IMR-90 (cell line): ENCODE results near the gene CDK15.

Experiments used
- FOS ChIP-seq: fragments of 150-350 bp; IDR thresholded peaks from 2 replicates; pipeline ENCODE4 v1.6.1; 2016; ENCODE audit warnings: low read depth, low read length
- MAFK ChIP-seq: IDR thresholded peaks from 2 replicates; pipeline ENCODE4 v1.6.1; 2012; ENCODE audit warnings: low read depth, low read length, improper control_type of control experiment
- POLR2A ChIP-seq: IDR thresholded peaks from 2 replicates; pipeline ENCODE4 v1.6.1; 2012; ENCODE audit warnings: mild to moderate bottlenecking, low read depth, low read length
- RFX5 ChIP-seq: IDR thresholded peaks from 2 replicates; pipeline ENCODE4 v1.8.0; 2012; ENCODE audit warnings: low read depth, mild to moderate bottlenecking, low read length, moderate library complexity
- TF ChIP-seq, protein P1 (sequence below): conservative IDR thresholded peaks from 2 replicates; pipeline ENCODE4 v1.5.1; 2012; ENCODE audit warnings: mild to moderate bottlenecking, low read depth, low read length, improper control_type of control experiment

GRCh38 chr2:201852462-201852861 is 46.1 kb downstream of the CDK15 start:
- TF ChIP-seq, protein P1, sequence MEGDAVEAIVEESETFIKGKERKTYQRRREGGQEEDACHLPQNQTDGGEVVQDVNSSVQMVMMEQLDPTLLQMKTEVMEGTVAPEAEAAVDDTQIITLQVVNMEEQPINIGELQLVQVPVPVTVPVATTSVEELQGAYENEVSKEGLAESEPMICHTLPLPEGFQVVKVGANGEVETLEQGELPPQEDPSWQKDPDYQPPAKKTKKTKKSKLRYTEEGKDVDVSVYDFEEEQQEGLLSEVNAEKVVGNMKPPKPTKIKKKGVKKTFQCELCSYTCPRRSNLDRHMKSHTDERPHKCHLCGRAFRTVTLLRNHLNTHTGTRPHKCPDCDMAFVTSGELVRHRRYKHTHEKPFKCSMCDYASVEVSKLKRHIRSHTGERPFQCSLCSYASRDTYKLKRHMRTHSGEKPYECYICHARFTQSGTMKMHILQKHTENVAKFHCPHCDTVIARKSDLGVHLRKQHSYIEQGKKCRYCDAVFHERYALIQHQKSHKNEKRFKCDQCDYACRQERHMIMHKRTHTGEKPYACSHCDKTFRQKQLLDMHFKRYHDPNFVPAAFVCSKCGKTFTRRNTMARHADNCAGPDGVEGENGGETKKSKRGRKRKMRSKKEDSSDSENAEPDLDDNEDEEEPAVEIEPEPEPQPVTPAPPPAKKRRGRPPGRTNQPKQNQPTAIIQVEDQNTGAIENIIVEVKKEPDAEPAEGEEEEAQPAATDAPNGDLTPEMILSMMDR: no peak
- TF ChIP-seq MAFK (no peak), POLR2A (no peak), RFX5 (no peak), FOS (no peak)
